ENCODE data around the gene KLHL22.

- no peak for TF ChIP-seq CTCF (IDR thresholded peaks at IDR 0.05 in 4 of 5, conservative IDR thresholded peaks at IDR 0.05 in 1 of 5)
- no peak for TF ChIP-seq POLR2A (IDR thresholded peaks at IDR 0.05)
Measured at GRCh38 chr22:20402960-20403778, 92.4 kb downstream of the KLHL22 start.

All from gastrocnemius medialis (tissue), 4 donors.